ENCODE measurements around the gene MBTD1. TPM values are rescaled to one million over a fixed set of nuclear protein-coding genes. Genes with fewer than 3 reads are reported as not detected.
"Not testable (repeated sequence)": the region's sequence is repeated elsewhere in the genome, so short reads cannot be mapped to it uniquely, and the experiment has no call there.

Gene MBTD1
- total RNA-seq (10 to 100 TPM; 13.7 to 28.4 (median 17.0) TPM), polyA plus RNA-seq (10 to 100 TPM; 10.4 to 11.8 TPM)
- long read RNA-seq, donor 1, partial matches to known transcripts, result 3 of 13 reads
- long read RNA-seq, donor 1, other reads (novel, unspliced or antisense), result 10 of 13 reads
- long read RNA-seq, donor 2, partial matches to known transcripts, result 140 of 238 reads
- long read RNA-seq, donor 2, other reads (novel, unspliced or antisense), result 98 of 238 reads
- long read RNA-seq, donor 3, partial matches to known transcripts, result 0 of 1 reads
- long read RNA-seq, donor 3, other reads (novel, unspliced or antisense), result 1 of 1 reads

- peak; percentile 95 to 97 (median 96) for DNase-seq
- Histone ChIP-seq H3K9me3 (no peaks in the 10 kb centered on the region), H3K36me3 (no peaks in the 10 kb centered on the region), H3K27ac (peak within 1 kb of the TSS; percentile 72 to 95), H3K4me3 (peak within 1 kb of the TSS; percentile 78), H3K27me3 (no peaks in the 10 kb centered on the region), H3K4me1 (ENCODE audit: insufficient read depth) (peaks cover 4% of the 10 kb centered on the region)
- whole genome bisulfite sequencing, 3 donors, result 0 to 1% (median 1%) methylated on average over 42 of the region's 42 CpGs
- TF ChIP-seq POLR2A (IDR thresholded peaks at IDR 0.05) (peak; percentile 25), CTCF (IDR thresholded peaks at IDR 0.05) (no peak), EP300 (IDR thresholded peaks at IDR 0.05) (no peak)
- intact Hi-C loops (cut with DNase I), result no loop called here
Measured at GRCh38 chr17:51259564-51260236, at the start of gene MBTD1. Gene MBTD1, minus strand, starts transcription at chr17:51260049. Its CDS starts 34,888 bp downstream, at chr17:51225161.

- TF ChIP-seq EP300 (IDR thresholded peaks at IDR 0.05) (no peak), CTCF (IDR thresholded peaks at IDR 0.05) (no peak), POLR2A (IDR thresholded peaks at IDR 0.05) (no peak)
- Histone ChIP-seq H3K36me3 (no peaks in the 10 kb centered on the region), H3K4me3 (no peak overlapping the region), H3K27ac (no peak overlapping the region), H3K4me1 (ENCODE audit: insufficient read depth) (no peaks in the 10 kb centered on the region), H3K27me3 (no peaks in the 10 kb centered on the region), H3K9me3 (no peaks in the 10 kb centered on the region)
- no peak for DNase-seq
- intact Hi-C loops (cut with DNase I), result no loop called here
- 91 to 94% (median 94%) methylated on average over 9 of the region's 9 CpGs for WGBS, 3 donors
Measured at GRCh38 chr17:51305182-51305581, 45.3 kb upstream of the MBTD1 start.

GRCh38 chr17:51299859-51300258 lies 40.0 kb upstream of the MBTD1 start:
- TF ChIP-seq CTCF (IDR thresholded peaks at IDR 0.05), result no peak
- no peak for TF ChIP-seq POLR2A (IDR thresholded peaks at IDR 0.05)
- TF ChIP-seq EP300 (IDR thresholded peaks at IDR 0.05), result no peak
- Histone ChIP-seq H3K27ac (no peak overlapping the region), H3K36me3 (no peaks in the 10 kb centered on the region), H3K4me1 (ENCODE audit: insufficient read depth) (no peaks in the 10 kb centered on the region), H3K9me3 (no peaks in the 10 kb centered on the region), H3K4me3 (no peak overlapping the region), H3K27me3 (no peaks in the 10 kb centered on the region)
- DNase-seq, result no peak
- intact Hi-C loops (cut with DNase I), result loop anchor here in 1 of 4 donors (10.0 kb wide), 1 partner anchor 235 kb away; no protein-coding TSS in a partner anchor
- 91 to 95% (median 95%) methylated on average over 4 of the region's 4 CpGs for WGBS, 3 donors

GRCh38 chr17:51298508-51299371 lies 38.9 kb upstream of the MBTD1 start:
- no peaks in the 10 kb centered on the region for H3K27me3 ChIP-seq
- H3K4me1 ChIP-seq (ENCODE audit: insufficient read depth), result no peaks in the 10 kb centered on the region
- 55 to 66% (median 64%) methylated on average over 10 of the region's 10 CpGs for WGBS, 3 donors
- no peak for DNase-seq
- TF ChIP-seq POLR2A (IDR thresholded peaks at IDR 0.05), result no peak
- TF ChIP-seq CTCF (IDR thresholded peaks at IDR 0.05), result peak in 2 of 3 donors; percentile 21 to 43
- TF ChIP-seq EP300 (IDR thresholded peaks at IDR 0.05), result no peak
- intact Hi-C loops (cut with DNase I), result loop anchor here in 1 of 4 donors (10.0 kb wide), 1 partner anchor 236 kb away; no protein-coding TSS in a partner anchor
- H3K36me3 ChIP-seq, result no peaks in the 10 kb centered on the region
- no peaks in the 10 kb centered on the region for H3K9me3 ChIP-seq
- H3K4me3 ChIP-seq, result no peak overlapping the region
- H3K27ac ChIP-seq, result no peak overlapping the region

GRCh38 chr17:51294338-51294737 lies 34.5 kb upstream of the MBTD1 start:
- H3K36me3 ChIP-seq, result not testable (repeated sequence)

More at GRCh38 chr17:51294338-51294737, 34.5 kb upstream of the MBTD1 start:
- intact Hi-C loops (cut with DNase I), result loop anchor here in 1 of 4 donors (10.0 kb wide), 1 partner anchor 240 kb away; no protein-coding TSS in a partner anchor
- WGBS, 3 donors, result 94 to 99% (median 96%) methylated on average over 2 of the region's 2 CpGs
- H3K27me3 ChIP-seq; H3K4me1 ChIP-seq (ENCODE audit: insufficient read depth); H3K27ac ChIP-seq; DNase-seq; H3K9me3 ChIP-seq; H3K4me3 ChIP-seq: not testable (repeated sequence)
